OCI-LY1 (cell line): ENCODE data around the gene S100Z.

ENCODE experiments used
- CTCF ChIP-seq: fragments of 200-600 bp; sonication (generic), shearing (Covaris generic); IDR thresholded peaks from 2 replicates; pipeline ENCODE4 v1.5.1; 2017; ENCODE audit warnings: mild to moderate bottlenecking, antibody characterized with exemption, low read length, moderate library complexity, mixed read lengths
- EZH2 ChIP-seq: fragments of 200-600 bp; sonication (generic), shearing (Covaris generic); IDR thresholded peaks from 2 replicates; pipeline ENCODE4 v1.8.0; 2017; ENCODE audit warnings: borderline replicate concordance, mixed run types, mild to moderate bottlenecking, antibody characterized with exemption, low read length, moderate library complexity, mixed read lengths

DNA sequence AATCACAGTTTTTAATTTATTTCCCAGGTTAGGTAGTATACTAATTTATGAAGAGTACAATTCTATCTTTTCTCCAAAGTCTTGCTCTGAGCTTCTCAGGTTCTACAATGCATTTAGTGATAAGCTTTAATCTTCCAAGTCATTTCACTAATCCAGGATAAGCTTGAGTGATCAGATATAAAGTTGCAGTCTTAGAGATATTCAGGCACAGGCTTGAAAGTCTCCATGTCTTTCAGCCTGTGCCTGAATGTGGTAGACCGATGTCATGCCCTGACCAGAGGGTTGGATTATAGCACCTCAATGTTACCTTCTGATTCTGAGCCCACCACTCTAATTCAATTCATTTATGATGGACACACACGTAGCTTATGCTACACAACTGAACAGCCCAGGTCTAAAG is 106.2 kb downstream of the S100Z start:
- TF ChIP-seq CTCF, result no peak
- TF ChIP-seq EZH2, result no peak
